GM21619 (cell line): ENCODE results near the gene CD79B.

Experiments
- ATAC-seq: cut with Tn5 transposase; IDR thresholded peaks from one replicate; pipeline ENCODE4 v1.9.1; 2021; ENCODE audit not compliant: unreplicated experiment

Gene CD79B

GRCh38 chr17:63931981-63932561, at the start of gene CD79B:
CD79B (minus strand) TSS chr17:63932331; CDS start chr17:63932261, 70 bp downstream.
- ATAC-seq: peak; percentile 82

GRCh38 chr17:63978272-63979200, 46.4 kb upstream of the CD79B start:
- ATAC-seq: no peak

- ATAC-seq: no peak
Observed at GRCh38 chr17:63976702-63977101, 44.6 kb upstream of the CD79B start.

- ATAC-seq: no peak
Observed at GRCh38 chr17:63975541-63976092, 43.5 kb upstream of the CD79B start.

GRCh38 chr17:63974594-63975192, 42.6 kb upstream of the CD79B start:
- ATAC-seq: no peak

GRCh38 chr17:63973930-63974593, 41.9 kb upstream of the CD79B start:
- no peak for ATAC-seq

- ATAC-seq: no peak
Observed at GRCh38 chr17:63973247-63973646, 41.1 kb upstream of the CD79B start.

- no peak for ATAC-seq
Observed at GRCh38 chr17:63972796-63973195, 40.7 kb upstream of the CD79B start, which contains the start of gene SCN4A. SCN4A (minus strand) TSS chr17:63972918; CDS start chr17:63972841, 77 bp downstream.

GRCh38 chr17:63969278-63969677, 37.1 kb upstream of the CD79B start:
- no peak for ATAC-seq

- ATAC-seq: no peak
Observed at GRCh38 chr17:63967953-63968352, 35.8 kb upstream of the CD79B start.

- no peak for ATAC-seq
Observed at GRCh38 chr17:63966646-63967264, 34.6 kb upstream of the CD79B start.

GRCh38 chr17:63963123-63963522, 31.0 kb upstream of the CD79B start:
- ATAC-seq: no peak

- no peak for ATAC-seq
Observed at GRCh38 chr17:63962298-63962744, 30.2 kb upstream of the CD79B start.

GRCh38 chr17:63961355-63962212, 29.5 kb upstream of the CD79B start:
- no peak for ATAC-seq

- ATAC-seq: no peak
Observed at GRCh38 chr17:63960430-63960829, 28.3 kb upstream of the CD79B start.

GRCh38 chr17:63960006-63960405, 27.9 kb upstream of the CD79B start:
- no peak for ATAC-seq

GRCh38 chr17:63956296-63956920, 24.3 kb upstream of the CD79B start:
- no peak for ATAC-seq

GRCh38 chr17:63955791-63956190, 23.7 kb upstream of the CD79B start:
- no peak for ATAC-seq

- ATAC-seq: no peak
Observed at GRCh38 chr17:63955232-63955631, 23.1 kb upstream of the CD79B start.
